ENCODE results near the gene EMC6.
"Not testable (repeated sequence)": the region's sequence is repeated elsewhere in the genome, so short reads cannot be mapped to it uniquely, and the experiment has no call there.

GRCh38 chr17:3702041-3702539 lies 33.5 kb downstream of the EMC6 start:
- TF ChIP-seq EZH2 (IDR thresholded peaks at IDR 0.05); POLR2AphosphoS5 (IDR thresholded peaks at IDR 0.05; ENCODE audit: borderline replicate concordance, low read depth, low read length); FOXP2 (optimal IDR thresholded peaks at IDR 0.05; ENCODE audit: control extremely low read depth, extremely low read length, insufficient read depth): not testable (repeated sequence)
